PFSK-1 (cell line): ENCODE measurements around the gene DAZL.

Experiments used
- FOXP2 ChIP-seq: optimal IDR thresholded peaks from 2 replicates; pipeline ENCODE3; 2011; ENCODE audit warnings: borderline replicate concordance, control low read depth, inconsistent platforms; ENCODE audit not compliant: insufficient read depth; ENCODE audit errors: extremely low read length, extremely low read depth
- POLR2AphosphoS5 ChIP-seq: IDR thresholded peaks from 2 replicates; pipeline ENCODE4 v1.6.1; 2012; ENCODE audit warnings: low read depth, mild to moderate bottlenecking, control low read depth, low read length, moderate library complexity
- REST ChIP-seq, 2 experiments: IDR thresholded peaks; 2 replicates each; pipeline versions ENCODE4 v1.6.1 to v1.8.0; 2011 to 2012; ENCODE audit warnings: low read depth in 2 of 2, low read length in 2 of 2, control low read depth in 1 of 2, inconsistent platforms in 1 of 2, mild to moderate bottlenecking in 1 of 2, moderate library complexity in 1 of 2; ENCODE audit not compliant: insufficient read depth in 1 of 2
- SIN3A ChIP-seq: IDR thresholded peaks from 2 replicates; pipeline ENCODE4 v1.6.1; 2012; ENCODE audit warnings: mild to moderate bottlenecking, low read length, moderate library complexity, borderline replicate concordance; ENCODE audit not compliant: insufficient read depth
- TAF1 ChIP-seq: IDR thresholded peaks from 2 replicates; pipeline ENCODE4 v1.6.1; 2012; ENCODE audit warnings: low read length, control low read depth, borderline replicate concordance; ENCODE audit not compliant: insufficient read depth

Gene DAZL

GRCh38 chr3:16606398-16606797 is 1.2 kb upstream of the DAZL start:
- TF ChIP-seq TAF1 (no peak), REST (IDR thresholded peaks at IDR 0.05; ENCODE audit: insufficient read depth in 1 of 2, low read depth in 2 of 2, low read length in 2 of 2) (no peak), SIN3A (no peak), POLR2AphosphoS5 (no peak), FOXP2 (no peak)

DNA sequence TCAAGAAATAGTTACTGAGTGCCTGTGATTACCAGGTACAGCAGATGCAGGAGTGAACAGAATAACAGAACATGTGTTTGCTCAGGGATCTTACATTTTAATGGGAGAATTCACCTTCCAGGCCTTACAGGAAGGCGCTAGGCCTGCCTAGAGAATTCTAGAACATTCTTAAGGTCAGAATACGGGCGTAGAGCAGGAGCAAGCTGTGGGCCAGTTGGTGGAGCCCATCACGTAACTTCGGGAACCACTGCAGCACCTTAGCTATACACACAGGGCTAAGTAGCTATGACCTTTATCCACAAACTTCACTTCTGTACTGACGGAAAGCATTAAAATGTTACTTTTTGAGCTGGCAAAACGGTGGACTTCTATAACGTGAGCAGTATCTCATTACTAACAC is 743 bp upstream of the DAZL start:
- TF ChIP-seq POLR2AphosphoS5 (no peak), REST (IDR thresholded peaks at IDR 0.05; ENCODE audit: insufficient read depth in 1 of 2, low read depth in 2 of 2, low read length in 2 of 2) (no peak), FOXP2 (no peak), SIN3A (no peak), TAF1 (no peak)

DNA sequence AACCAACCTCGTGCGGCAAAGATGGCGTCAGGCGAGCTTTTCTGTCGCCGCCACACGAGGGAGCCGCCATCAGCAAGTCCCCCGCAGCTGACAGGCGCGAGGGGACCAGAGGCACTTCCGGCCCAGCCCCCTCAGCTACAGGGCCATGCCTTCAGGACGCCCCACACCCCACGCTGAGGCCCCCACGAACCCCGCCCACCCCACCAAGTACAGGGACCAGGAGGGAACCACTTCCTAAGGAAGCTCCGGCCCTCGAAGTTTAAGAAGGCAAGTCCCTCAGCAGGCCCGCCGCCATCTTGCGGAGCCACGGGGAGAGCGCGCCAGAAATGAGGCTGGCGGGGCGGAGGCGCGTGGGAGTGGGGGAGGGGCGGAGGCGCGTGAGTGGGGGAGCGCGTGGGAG is 790 bp downstream of the DAZL start:
- TF ChIP-seq REST (IDR thresholded peaks at IDR 0.05; ENCODE audit: insufficient read depth in 1 of 2, low read depth in 2 of 2, low read length in 2 of 2) (no peak), TAF1 (no peak), SIN3A (no peak), FOXP2 (no peak), POLR2AphosphoS5 (no peak)

DNA sequence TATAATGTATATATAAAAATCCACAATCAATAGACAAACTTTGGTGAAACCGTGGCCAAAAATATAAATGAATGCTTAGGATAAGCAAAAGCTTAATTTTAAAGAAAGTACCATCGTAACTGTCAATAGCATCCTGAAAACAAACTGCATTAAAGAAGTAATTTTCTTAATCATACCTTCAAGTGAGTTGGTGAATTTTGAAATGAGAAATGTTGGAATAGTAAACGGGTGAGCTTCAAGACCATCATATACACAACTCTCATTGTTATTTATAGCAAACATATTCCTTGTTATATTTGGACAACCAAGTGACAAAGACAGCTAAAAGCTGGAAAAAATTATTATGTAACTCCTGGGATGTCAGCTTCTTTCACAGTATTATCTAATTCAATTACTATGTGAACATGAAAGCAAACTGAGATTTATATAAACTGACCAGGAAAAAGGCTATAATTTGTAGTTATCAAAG is 3.7 kb downstream of the DAZL start:
- no peak for TF ChIP-seq REST (IDR thresholded peaks at IDR 0.05; ENCODE audit: insufficient read depth in 1 of 2, low read depth in 2 of 2, low read length in 2 of 2)
- TF ChIP-seq FOXP2: no peak
- TF ChIP-seq SIN3A: no peak
- TF ChIP-seq TAF1: no peak
- TF ChIP-seq POLR2AphosphoS5: no peak
